Measurements from ENCODE around the gene PTBP1. TPM values are rescaled to one million over a fixed set of nuclear protein-coding genes. Genes with fewer than 3 reads are reported as not detected.

The PTBP1 gene
- total RNA-seq, 1 experiment from 2014 or later: 712 TPM

DNA sequence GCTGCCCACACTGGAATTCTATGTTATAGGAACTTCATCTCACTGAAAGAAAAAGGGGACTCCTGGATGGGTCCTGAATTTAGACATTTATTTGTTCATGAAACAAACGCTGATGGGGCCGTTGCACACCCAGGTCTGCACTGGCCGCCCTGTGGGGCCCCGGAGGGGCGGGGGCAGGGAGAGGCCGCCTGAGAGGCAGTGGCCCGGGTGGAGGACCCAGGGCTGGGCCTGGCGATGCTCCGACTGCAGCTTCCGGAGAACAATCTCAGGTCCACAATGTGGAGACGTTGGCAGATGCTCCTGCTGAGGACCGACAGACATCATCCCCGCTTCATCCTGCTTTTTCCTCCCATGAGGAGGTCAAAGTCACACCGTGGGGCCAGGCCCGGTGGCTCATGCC is 16.3 kb upstream of the PTBP1 start:
- Histone ChIP-seq H4K20me1 (ENCODE audit: control insufficient read depth, insufficient read depth, insufficient read length) (no peaks in the 10 kb centered on the region), H4K91ac (ENCODE audit: insufficient read length, low read depth, low read length) (no peak overlapping the region), H2BK20ac (ENCODE audit: low read depth, low read length, poor library complexity, severe bottlenecking) (no peak overlapping the region), H3K4ac (ENCODE audit: low read depth, low read length) (no peak overlapping the region), H3K27ac (ENCODE audit: insufficient read length, low read depth, low read length) (no peak overlapping the region), H3K4me2 (ENCODE audit: insufficient read depth, insufficient read length, low read length) (no peak overlapping the region), H4K5ac (ENCODE audit: insufficient read length, low read depth, low read length) (no peak overlapping the region), H3K9me3 (ENCODE audit: control insufficient read depth, low read depth, low read length) (no peaks in the 10 kb centered on the region), H3K18ac (ENCODE audit: insufficient read length, low read depth, low read length) (no peak overlapping the region), H2AFZ (ENCODE audit: low read length) (no peak overlapping the region), H3K79me1 (ENCODE audit: insufficient read depth, low read depth, low read length, poor library complexity, severe bottlenecking) (no peaks in the 10 kb centered on the region), H2BK120ac (ENCODE audit: low read depth, low read length, poor library complexity, severe bottlenecking) (no peak overlapping the region), H2BK15ac (ENCODE audit: low read depth, low read length) (no peak overlapping the region), H3K4me1 (ENCODE audit: insufficient read depth, low read length) (no peaks in the 10 kb centered on the region; the same call in 1 of the 2 replicates), H3K9ac (ENCODE audit: extremely low read depth, insufficient read length, low read length) (no peak overlapping the region), H2AK5ac (ENCODE audit: insufficient read length, low read length) (no peak overlapping the region), H3K23me2 (ENCODE audit: insufficient read length, low read depth, low read length, poor library complexity, severe bottlenecking) (peaks cover 16% of the 10 kb centered on the region), H3K79me2 (ENCODE audit: insufficient read depth, low read length) (no peaks in the 10 kb centered on the region), H2BK12ac (ENCODE audit: insufficient read length, low read depth, low read length) (no peak overlapping the region), H3K14ac (ENCODE audit: insufficient read depth, low read length) (no peak overlapping the region; the same call in 1 of the 2 replicates), H2BK5ac (ENCODE audit: insufficient read length, low read length) (no peak overlapping the region), H4K8ac (replicated peaks; ENCODE audit: insufficient read length, low read depth, low read length) (no peak overlapping the region), H3K56ac (ENCODE audit: insufficient read length, low read depth, low read length) (no peak overlapping the region), H3K23ac (ENCODE audit: insufficient read length, low read depth, low read length) (no peak overlapping the region), H3K27me3 (ENCODE audit: insufficient read depth, low read length) (no peaks in the 10 kb centered on the region), H3T11ph (ENCODE audit: low read length) (no peak overlapping the region)
- H3K4me3 Mint-ChIP-seq: no peak overlapping the region; a peak in 1 of 5 replicates
- no peak overlapping the region for H3K27ac Mint-ChIP-seq
- peaks cover 0 to 8% (median 7%) of the 10 kb centered on the region in 3 experiments; a peak in 4 of 7 replicates for H3K36me3 Mint-ChIP-seq (ENCODE audit: insufficient read depth in 1 of 3, low read depth in 3 of 3)
- no peaks in the 10 kb centered on the region; a peak in 1 of 5 replicates for H3K9me3 Mint-ChIP-seq
- TF ChIP-seq, protein P1, sequence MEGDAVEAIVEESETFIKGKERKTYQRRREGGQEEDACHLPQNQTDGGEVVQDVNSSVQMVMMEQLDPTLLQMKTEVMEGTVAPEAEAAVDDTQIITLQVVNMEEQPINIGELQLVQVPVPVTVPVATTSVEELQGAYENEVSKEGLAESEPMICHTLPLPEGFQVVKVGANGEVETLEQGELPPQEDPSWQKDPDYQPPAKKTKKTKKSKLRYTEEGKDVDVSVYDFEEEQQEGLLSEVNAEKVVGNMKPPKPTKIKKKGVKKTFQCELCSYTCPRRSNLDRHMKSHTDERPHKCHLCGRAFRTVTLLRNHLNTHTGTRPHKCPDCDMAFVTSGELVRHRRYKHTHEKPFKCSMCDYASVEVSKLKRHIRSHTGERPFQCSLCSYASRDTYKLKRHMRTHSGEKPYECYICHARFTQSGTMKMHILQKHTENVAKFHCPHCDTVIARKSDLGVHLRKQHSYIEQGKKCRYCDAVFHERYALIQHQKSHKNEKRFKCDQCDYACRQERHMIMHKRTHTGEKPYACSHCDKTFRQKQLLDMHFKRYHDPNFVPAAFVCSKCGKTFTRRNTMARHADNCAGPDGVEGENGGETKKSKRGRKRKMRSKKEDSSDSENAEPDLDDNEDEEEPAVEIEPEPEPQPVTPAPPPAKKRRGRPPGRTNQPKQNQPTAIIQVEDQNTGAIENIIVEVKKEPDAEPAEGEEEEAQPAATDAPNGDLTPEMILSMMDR (conservative IDR thresholded peaks at IDR 0.05): no peak
- no CpG with 5 or more reads among the region's 15 CpGs for WGBS (ENCODE audit: extremely low coverage, insufficient read length, low lambda C conversion rate)
- H3K4me1 Mint-ChIP-seq: peaks cover 21 to 30% of the 10 kb centered on the region in 2 experiments
- H3K27me3 Mint-ChIP-seq (ENCODE audit: low read depth): peaks cover 4% of the 10 kb centered on the region
- DNase-seq: no peak

Measured in H9 (cell line).